GM18858 (cell line): ENCODE results near the gene USP32.

Experiments used
- ATAC-seq: cut with Tn5 transposase; IDR thresholded peaks from one replicate; pipeline ENCODE4 v1.9.1; 2021; ENCODE audit not compliant: unreplicated experiment

Gene USP32

DNA sequence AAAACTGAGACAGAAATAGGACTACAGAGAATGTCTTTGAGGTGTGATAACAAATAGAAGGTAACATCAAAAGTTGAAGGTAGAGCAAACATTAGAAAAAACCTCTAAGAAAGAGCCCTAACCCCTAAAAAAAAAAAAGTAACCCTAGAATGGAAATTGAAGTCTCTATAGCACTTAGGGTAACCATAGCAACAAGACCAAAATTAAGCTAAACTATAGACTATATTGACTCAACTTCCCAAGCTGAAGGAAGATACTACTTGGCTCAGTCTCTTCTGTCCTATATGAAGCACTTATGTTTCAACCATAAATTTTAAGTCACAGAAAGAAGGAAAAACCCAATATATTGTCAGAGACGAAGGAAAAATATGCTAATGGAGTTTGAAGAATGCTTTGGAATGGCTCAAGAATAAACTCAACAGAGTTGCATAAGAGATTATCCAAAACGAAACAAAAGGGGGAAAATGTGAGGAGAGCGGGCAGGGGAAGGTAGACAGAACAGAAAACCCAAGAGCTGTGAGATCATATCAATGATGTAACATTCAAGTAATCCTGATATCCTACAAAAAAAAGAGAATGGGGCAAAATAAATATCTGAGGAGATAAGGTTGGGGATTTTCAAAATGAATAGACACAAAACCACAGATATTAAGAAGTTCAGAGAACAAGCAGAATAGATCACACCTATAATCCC lies 88.4 kb downstream of the USP32 start:
- ATAC-seq: no peak

DNA sequence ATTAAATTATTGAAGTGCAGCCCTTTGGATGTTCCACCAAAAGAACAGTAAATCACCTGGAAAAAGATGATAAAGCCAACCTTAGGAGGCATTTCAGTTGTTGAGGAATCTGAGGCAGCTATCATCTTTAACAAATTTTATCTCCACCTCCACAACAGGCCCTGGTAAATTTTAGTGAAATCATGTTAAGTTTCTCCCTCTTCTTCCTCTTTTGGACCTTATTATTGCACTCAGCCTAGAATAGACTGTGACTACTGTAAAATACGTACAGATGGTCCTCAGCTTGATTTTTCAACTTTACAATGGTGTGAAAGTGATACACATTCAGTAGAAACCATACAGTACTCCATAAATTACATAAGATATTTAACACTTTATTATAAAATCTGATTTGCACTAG lies 90.3 kb downstream of the USP32 start:
- no peak for ATAC-seq

DNA sequence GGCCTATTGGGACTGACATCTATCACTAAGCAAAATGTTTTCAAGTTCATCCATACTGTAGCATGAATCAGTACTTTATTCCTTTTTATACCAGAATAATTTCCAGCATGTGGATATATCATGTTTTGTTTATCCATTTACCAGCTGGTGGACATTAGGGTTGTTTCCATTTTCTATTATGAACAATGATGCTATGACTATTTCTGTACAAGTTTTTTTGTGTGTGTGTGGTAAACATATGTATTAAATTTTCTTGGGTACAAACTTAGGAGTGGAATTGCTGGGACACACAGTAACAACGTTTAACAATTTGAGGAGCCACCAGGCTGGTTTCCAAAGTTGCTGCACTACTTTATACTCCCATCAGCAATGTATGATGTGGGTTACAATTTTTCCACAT lies 91.0 kb downstream of the USP32 start:
- no peak for ATAC-seq

DNA sequence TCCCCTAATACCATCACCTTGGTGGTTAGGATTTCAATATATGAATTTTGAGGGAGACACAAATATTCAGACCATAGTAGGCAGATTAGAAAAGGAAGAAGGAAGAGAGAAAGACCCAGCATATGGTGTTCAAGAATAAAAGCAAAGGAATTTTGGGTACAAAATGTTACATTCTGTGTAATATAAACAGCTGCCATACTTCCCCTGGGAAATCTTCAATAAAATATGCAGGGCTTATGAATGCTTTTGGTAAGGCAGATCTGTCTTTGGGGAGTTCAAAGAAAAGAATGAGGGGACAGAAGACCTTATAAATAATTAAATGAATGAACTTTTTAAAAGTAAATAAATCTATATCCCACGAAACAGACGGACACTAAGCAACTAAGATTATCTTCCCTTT lies 91.9 kb downstream of the USP32 start:
- no peak for ATAC-seq

DNA sequence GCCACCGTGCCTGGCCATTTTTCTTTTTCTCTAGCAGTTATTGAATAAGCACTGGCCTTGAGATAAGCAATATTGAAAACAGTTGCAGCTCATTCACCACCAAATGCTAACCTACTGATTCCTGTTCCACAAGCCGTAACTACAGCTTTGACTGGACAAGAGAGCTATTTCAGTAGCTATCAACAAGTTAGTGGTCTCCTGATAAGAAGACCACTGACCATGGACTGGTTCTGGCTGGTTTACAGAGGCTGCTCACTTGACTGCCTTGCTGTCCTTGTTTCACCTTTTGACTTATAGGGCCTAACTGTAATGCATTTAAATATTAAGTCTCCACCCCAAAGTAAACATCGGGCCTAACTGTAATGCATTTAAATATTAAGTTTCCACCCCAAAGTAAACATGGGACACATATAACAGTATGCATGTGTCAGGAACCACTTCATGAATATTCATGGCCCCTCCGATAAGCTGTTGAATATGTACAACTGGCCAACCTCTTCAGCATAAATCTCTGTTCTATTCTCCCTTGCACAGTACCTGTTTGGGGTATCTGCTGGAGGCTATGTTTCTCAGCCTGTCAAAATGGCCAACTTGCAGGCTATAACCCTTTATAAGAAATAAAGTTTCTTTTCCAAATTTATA lies 94.1 kb downstream of the USP32 start:
- no peak for ATAC-seq

DNA sequence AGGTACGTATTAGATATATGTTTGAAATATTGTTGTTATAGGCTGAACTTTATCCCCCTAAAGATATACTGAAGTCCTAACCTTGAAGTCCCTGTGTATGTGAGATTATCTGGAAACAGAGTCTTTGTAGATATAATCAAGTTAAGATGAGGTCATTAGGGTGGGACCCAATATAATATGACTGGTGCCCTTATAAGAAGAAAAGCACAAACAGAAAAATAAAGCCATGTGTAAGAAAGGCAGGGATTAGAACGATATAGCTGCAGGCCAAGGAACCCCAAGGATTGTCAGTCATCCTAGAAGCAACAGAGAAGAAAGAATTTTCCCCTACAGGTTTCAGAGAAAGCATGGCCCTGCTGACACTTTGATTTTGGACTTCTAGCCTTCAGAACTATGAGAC lies 95.8 kb downstream of the USP32 start:
- no peak for ATAC-seq

DNA sequence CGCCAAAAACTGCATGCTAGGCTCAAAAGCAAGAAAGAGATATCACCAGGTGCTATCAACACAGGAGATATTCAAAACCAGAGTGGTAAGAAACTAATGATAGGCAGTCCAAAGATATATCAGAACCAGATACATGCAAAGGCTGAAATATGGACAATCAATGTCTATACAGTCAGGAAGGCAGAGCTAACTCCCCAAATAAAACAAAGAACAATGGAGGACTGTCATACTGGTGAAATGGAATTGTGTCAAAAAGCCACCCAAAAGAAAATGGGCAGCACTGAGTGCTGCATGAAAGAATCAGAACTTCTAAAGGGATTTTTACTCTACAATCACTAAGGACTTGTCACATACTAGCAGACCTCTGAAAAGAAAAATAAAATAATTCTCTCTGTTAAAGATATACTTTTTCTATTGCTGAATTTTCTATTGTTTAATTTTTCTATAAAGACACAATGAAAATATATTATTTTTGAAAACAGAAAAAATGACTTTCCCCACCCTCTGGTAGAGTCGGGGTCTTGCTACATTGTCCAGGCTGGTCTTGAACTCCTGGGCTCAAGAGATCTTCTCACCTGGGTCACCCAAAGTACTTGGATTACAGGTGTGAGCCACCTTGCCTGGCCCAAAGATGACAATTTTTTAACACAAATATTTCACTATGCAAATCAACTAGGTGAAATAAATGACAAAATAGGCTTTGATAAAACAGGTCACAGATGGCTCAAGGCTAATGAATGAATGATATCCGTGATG lies 98.2 kb downstream of the USP32 start:
- ATAC-seq: no peak

DNA sequence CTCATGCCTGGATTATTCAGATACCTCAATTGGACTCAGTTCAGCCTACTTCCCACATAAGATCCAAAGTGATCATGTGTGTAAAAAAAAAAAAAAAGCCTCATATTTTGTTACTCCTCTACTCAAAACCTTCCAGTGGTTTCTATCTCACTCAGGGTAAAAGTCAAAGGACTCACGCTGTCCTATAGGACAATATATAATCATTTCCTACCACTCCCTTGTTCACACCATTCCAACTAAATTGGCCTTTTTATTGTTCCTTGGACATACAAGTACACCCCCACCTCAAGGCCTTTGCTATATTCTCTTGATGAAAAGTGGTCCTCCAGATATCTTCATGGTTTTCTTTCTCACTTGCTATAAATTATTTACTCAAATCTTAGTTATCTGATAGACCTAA lies 99.2 kb downstream of the USP32 start:
- ATAC-seq: no peak

DNA sequence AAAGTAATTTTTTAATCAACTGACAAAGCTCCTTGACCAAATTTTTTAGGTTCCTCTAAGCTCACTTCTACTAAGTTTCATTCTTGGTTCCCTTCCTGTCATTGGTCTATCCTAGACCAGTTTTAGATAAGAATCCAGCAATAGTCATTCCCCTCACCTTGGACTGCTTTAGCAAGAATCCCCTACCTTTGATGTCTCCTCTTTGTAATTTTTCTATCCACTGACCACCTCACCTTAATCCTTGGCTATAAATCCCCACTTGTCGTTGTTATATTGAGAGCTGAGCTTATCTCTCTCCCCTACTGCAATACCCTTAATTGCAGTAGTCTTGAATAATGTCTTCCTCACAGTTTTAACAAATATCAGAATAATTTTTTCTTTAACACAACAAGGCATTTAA lies 107.2 kb downstream of the USP32 start:
- no peak for ATAC-seq

DNA sequence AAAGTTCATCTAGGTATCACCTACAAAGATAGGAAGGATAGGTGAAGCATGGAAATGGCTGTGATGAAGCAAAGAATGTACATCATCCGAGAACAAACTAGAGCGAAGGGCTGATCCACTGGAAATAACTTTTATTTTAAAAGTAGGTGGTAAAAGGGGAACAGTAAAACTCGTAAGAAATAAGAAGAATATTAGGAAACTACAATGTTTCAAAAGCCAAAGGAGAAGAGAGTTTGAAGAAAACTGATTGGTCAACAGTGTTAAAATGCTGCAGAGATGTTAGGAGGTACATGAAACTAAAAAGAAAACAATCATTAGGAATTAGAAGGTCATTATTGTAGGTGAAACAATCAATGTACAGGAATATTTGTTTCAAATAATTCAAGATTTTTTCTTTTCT lies 108.1 kb downstream of the USP32 start:
- ATAC-seq: no peak

DNA sequence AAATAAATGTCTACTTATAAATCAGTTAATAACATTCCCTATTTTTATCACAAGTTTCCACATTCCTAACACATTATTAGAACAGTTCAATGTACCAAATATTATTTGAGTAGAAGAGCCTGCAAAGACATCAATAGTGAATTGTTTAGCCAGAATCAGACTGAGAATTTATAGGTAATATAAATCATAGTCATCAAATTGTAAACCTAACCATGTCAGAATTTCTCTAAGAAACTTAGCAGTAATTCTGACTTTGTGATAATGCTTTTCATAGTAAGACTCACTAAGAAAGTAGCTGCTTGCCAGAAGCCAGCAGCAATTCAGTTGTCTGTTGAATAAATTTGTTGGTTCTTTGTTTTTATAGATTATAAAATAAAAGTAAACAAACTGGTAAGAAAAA lies 111.3 kb downstream of the USP32 start:
- no peak for ATAC-seq

DNA sequence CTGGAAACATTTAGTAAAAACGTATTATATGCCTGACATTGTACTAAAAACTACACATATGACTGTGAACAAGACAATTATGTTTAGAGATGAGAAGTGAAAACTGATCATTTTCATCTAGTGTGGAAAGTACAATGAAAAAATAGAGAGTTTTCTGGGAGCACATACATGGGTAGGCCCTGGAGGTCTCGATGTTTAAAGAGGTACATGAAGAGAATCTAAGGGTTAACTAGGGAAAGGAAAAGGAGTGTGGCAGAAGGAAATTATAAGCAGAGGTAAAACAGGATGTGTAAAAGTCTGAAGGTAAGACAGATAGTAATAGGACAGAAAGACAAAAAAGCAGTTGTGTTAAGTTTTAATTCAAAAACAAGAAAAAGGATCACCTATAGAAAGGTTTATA lies 113.7 kb downstream of the USP32 start:
- no peak for ATAC-seq

DNA sequence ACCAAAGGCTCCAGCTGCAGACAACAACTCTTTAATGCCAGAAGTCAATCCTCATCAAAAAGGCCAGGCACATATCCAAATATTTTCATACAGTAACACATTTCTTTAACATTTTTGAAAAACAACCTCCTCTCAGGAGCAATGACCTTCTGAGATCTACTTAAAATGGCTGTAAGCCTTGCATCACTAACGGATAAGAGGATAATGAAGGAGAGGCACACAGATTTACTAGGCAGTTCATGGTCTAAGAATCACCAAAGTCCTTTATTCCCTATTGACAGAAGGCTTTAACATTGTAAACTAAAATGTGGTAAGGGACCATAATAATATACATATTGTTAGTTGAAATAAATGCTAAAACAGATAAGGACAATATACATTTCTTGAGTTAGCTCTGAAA lies 114.7 kb downstream of the USP32 start:
- ATAC-seq: no peak

DNA sequence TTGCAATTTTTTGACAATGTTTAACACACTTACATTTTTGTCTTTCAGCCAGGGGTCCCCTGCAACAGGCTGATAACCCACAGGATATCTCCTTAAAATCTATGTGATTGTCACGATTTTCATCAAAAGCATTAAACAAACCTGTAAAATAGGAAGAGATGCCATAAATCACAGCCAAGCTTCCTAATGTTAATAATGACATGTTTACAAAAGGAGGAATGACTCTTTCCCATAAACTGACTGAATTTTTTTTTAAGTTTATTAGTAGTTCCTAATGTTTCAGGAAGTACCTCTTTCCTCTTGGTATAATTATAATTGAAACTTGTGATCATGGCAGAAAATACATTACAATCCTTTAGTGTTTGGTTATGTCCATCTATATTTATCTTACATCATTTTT lies 122.5 kb downstream of the USP32 start:
- ATAC-seq: no peak

DNA sequence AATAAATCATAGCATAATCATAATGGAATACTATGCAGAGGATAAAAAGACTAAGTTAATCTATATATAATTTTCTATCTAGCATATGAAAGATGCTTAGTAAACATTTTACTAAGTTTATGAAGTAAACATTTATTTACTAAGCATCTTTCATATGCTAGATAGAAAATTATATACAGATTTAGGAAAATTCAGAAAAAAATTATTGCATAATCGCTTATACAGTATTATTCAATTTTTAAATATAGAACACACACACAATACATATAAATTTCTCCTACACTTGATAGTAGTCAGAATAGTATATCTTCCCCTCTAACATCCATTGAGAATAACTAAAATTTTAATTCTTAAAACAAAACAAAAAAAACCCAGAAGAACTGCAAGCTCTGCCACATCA lies 131.4 kb downstream of the USP32 start:
- no peak for ATAC-seq

DNA sequence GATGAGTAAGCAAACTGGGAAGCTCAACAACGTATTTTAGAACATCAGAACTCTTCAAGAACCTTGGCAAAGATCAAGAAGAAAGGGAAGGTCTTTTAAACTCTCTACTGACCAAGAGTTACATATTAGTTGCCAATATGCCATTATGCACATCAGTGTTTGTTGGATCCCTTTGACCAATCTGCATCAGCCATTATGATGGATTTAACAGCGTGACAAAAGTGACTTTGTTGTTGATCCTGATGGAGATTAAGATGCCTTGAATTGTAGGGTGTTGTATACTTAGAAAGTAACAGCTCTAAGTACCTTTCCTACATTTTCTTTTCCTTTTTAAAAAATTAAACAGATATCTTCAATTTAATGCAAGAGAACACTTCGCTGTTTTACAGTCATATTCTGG lies 133.6 kb downstream of the USP32 start:
- no peak for ATAC-seq

DNA sequence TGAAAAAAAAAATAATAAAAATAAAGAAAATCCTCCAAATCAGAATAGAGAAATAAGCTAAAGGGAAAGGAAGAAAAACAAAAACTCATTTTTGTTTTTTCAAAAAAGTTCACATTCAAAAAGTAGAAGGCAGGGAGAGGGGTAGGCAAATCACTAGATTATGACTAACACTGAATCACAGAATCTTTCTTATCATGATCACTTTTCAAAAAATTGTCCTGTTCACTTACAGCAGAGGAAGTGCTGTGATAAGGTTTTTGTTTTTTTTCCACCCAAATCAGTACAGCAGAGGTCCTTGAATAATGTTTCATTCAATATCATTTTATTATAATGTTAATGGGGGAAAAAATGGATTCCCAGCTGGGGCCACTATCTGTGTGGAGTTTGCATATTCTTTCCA lies 135.8 kb downstream of the USP32 start:
- no peak for ATAC-seq

DNA sequence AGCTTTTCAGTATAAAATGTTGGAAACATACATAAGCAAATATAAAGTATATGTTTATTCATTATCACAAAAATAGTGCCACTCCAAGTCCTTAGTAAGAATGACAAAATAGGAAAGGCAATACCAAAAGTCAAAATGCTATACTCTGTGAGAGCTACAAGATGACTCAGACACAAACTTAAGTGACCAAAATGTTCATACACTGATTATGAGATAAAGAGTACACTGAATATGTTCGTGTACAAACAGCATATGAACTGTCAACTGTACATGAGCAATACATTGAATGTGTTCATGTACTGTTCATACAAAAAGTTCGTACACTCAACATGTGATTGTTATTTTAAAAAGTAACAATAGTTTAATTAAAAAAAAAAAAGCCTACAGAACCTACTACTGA lies 138.9 kb downstream of the USP32 start:
- no peak for ATAC-seq

DNA sequence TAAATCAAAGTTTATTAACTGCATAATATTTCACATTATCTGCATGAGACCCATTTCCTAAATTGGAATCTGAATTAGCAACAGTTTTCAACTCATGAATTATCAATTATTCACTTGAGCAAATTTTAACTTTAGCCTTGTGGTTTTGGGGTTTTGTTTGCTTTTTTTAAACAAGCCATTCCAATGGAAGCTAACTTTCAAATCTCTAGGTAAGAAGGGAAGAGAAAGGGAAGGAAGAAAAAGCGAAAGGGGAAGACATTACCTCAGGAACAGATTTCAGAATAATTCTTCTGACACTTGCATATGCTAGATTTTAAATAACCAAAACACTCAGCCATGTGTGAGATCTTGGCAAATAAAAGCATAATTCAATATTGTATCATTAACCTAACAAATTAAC lies 139.5 kb downstream of the USP32 start:
- no peak for ATAC-seq

DNA sequence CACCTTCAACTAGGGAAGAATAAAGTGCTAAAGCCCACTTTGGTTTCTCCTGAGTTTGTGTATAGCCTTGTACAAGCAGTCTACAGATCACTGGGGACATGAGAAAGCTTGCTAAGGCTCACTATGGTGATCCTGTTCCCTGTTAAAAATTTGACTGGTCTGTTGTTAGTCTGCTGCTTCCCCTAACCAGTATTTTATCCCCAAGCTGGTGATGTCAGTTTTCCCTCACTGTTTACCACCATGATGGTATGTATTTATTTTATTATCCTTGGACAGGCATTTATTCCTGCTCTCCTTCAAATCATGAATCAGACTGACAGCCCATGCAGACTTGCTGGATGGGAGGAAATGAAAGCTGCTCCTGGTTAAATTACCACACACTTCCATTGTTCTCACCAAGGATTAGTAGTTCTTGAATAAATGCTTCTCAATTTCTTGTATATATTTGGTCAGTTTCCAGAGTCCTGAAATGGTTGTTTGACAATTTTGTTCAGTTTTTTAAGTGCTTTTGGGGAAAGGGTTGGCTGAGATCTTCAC lies 142.6 kb downstream of the USP32 start:
- no peak for ATAC-seq

DNA sequence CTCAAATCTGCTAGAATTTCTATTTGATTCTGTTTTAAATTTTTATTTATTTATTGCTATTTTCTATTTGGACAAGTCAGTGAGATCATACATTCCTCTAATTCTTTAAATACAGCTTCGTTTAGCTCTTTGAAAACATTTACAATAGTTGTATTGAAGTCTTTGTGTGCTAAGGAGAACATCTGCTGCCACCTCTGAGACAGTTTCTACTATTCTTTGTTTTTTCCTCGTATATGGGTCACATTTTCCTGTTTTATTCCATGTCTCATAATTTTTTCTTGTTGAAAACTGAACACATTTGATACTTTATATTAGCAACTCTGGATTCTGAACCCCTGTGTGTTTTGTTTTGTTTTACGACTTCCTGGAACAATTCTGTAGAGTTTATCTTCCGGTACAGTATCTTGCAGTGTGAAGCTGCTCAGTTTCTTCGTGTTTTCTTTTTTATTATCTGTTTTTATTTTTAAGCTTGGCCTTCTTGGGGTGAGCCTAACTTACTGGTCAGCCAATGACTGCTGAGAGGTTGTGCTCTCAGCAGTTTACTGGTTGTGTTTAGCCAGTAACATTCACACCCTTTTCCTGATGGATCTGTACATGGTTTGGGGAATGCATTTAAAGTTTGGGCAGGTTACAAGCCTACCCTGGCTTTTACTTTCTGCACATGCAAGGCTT lies 143.2 kb downstream of the USP32 start:
- no peak for ATAC-seq
